ENCODE results near the gene SERPINB10.
A peak's percentile ranks its signal among the peaks of the same experiment; 100 is the strongest.

The SERPINB10 gene

DNA sequence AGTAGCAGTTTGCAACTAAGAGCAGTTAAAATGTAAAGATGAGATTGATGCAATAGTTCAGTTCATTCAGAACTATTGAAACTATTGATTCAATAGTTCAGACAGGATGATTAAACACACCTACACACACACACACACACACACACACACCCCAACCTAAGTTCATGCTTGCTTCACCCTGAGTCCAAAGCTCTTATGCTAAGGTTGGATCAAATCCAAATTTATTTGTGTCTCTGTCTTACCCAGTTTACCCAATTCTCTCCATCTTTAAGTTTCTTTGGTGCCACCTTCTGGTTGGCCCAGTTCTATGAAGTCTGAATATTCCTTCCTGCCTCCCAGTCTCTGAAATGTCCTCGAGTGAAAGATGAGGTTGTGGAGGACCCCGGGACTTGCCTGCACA lies 67.2 kb downstream of the SERPINB10 start:
- H3F3A ChIP-seq (ENCODE audit: insufficient read depth, low read length), result no peaks in the 10 kb centered on the region
- H3K27ac ChIP-seq (ENCODE audit: low read depth, low read length, poor library complexity, severe bottlenecking), result no peak overlapping the region
- H3K9me3 ChIP-seq (ENCODE audit: low read length), result no peaks in the 10 kb centered on the region
- no peaks in the 10 kb centered on the region for H3K36me3 ChIP-seq (ENCODE audit: insufficient read depth, low read length)
- H3K4me3 ChIP-seq (ENCODE audit: low read depth, low read length, poor library complexity, severe bottlenecking), result no peak overlapping the region
- H3K9ac ChIP-seq (ENCODE audit: low read length), result no peak overlapping the region
- TF ChIP-seq EZH2 (IDR thresholded peaks at IDR 0.05; ENCODE audit: borderline replicate concordance, low read length) (no peak), CTCF (IDR thresholded peaks at IDR 0.05; ENCODE audit: low read length) (peak; percentile 39; the same call in 1 of the 2 replicates)
- H4K20me1 ChIP-seq (ENCODE audit: insufficient read depth, low read length), result no peaks in the 10 kb centered on the region
- no peak overlapping the region for H3K4me2 ChIP-seq (ENCODE audit: low read length)
- no peaks in the 10 kb centered on the region for H3K9me2 ChIP-seq (ENCODE audit: low read depth, low read length)
- H3K79me2 ChIP-seq (ENCODE audit: insufficient read depth, low read length), result no peaks in the 10 kb centered on the region
- H3K4me1 ChIP-seq (ENCODE audit: insufficient read depth, low read length, severe bottlenecking), result no peaks in the 10 kb centered on the region
- H3K27me3 ChIP-seq (ENCODE audit: insufficient read depth, low read length), result 0 out of 2 replicates have a peak, but pooled peaks cover 3% of the 10 kb centered on the region
- H2AFZ ChIP-seq (ENCODE audit: low read length), result no peak overlapping the region

- Histone ChIP-seq H3K27me3 (ENCODE audit: insufficient read depth, low read length) (0 out of 2 replicates have a peak, but pooled peaks cover 3% of the 10 kb centered on the region), H3K27ac (ENCODE audit: low read depth, low read length, poor library complexity, severe bottlenecking) (no peak overlapping the region)
Observed at GRCh38 chr18:63975628-63976027, 67.9 kb downstream of the SERPINB10 start.

GRCh38 chr18:63977040-63977439 lies 69.3 kb downstream of the SERPINB10 start:
- no peaks in the 10 kb centered on the region for H3K9me2 ChIP-seq (ENCODE audit: low read depth, low read length)
- H4K20me1 ChIP-seq (ENCODE audit: insufficient read depth, low read length), result no peaks in the 10 kb centered on the region
- H3K4me3 ChIP-seq (ENCODE audit: low read depth, low read length, poor library complexity, severe bottlenecking), result no peak overlapping the region
- TF ChIP-seq CTCF (IDR thresholded peaks at IDR 0.05; ENCODE audit: low read length) (no peak), EZH2 (IDR thresholded peaks at IDR 0.05; ENCODE audit: borderline replicate concordance, low read length) (no peak)
- no peaks in the 10 kb centered on the region for H3K79me2 ChIP-seq (ENCODE audit: insufficient read depth, low read length)
- no peak overlapping the region for H3K9ac ChIP-seq (ENCODE audit: low read length)
- no peaks in the 10 kb centered on the region for H3F3A ChIP-seq (ENCODE audit: insufficient read depth, low read length)
- no peaks in the 10 kb centered on the region for H3K36me3 ChIP-seq (ENCODE audit: insufficient read depth, low read length)
- H3K9me3 ChIP-seq (ENCODE audit: low read length), result no peaks in the 10 kb centered on the region
- H2AFZ ChIP-seq (ENCODE audit: low read length), result no peak overlapping the region
- H3K27ac ChIP-seq (ENCODE audit: low read depth, low read length, poor library complexity, severe bottlenecking), result no peak overlapping the region
- H3K4me2 ChIP-seq (ENCODE audit: low read length), result no peak overlapping the region
- no peaks in the 10 kb centered on the region for H3K27me3 ChIP-seq (ENCODE audit: insufficient read depth, low read length)
- no peaks in the 10 kb centered on the region for H3K4me1 ChIP-seq (ENCODE audit: insufficient read depth, low read length, severe bottlenecking)

More at GRCh38 chr18:63975628-63976027, 67.9 kb downstream of the SERPINB10 start:
- Histone ChIP-seq H3K79me2 (ENCODE audit: insufficient read depth, low read length) (no peaks in the 10 kb centered on the region), H3K36me3 (ENCODE audit: insufficient read depth, low read length) (no peaks in the 10 kb centered on the region), H3K4me1 (ENCODE audit: insufficient read depth, low read length, severe bottlenecking) (no peaks in the 10 kb centered on the region), H3K9me3 (ENCODE audit: low read length) (no peaks in the 10 kb centered on the region), H3K4me2 (ENCODE audit: low read length) (no peak overlapping the region), H3K4me3 (ENCODE audit: low read depth, low read length, poor library complexity, severe bottlenecking) (no peak overlapping the region), H3K9me2 (ENCODE audit: low read depth, low read length) (no peaks in the 10 kb centered on the region), H3F3A (ENCODE audit: insufficient read depth, low read length) (no peaks in the 10 kb centered on the region), H3K9ac (ENCODE audit: low read length) (no peak overlapping the region), H4K20me1 (ENCODE audit: insufficient read depth, low read length) (no peaks in the 10 kb centered on the region), H2AFZ (ENCODE audit: low read length) (no peak overlapping the region)
- no peak for TF ChIP-seq EZH2 (IDR thresholded peaks at IDR 0.05; ENCODE audit: borderline replicate concordance, low read length)
- TF ChIP-seq CTCF (IDR thresholded peaks at IDR 0.05; ENCODE audit: low read length), result no peak

Data from OCI-LY1 (cell line).